H1 (cell line): Measurements from ENCODE around the gene GOLGA3. TPM values are rescaled to one million over a fixed set of nuclear protein-coding genes. Genes with fewer than 3 reads are reported as not detected.

ENCODE experiments used
- CTCF ChIA-PET: fragments of 300-600 bp; sonication (Branson Sonifier 250); formaldehyde crosslinking; loops from one replicate; lab custom pipeline; 2021; ENCODE audit not compliant: partially characterized antibody; lab: Charles Lee
- POLR2A ChIA-PET: fragments of 300-600 bp; sonication (Branson Sonifier 250); formaldehyde crosslinking; loops from one replicate; lab custom pipeline; 2021; ENCODE audit warnings: inconsistent platforms; ENCODE audit not compliant: partially characterized antibody; lab: Charles Lee
- DNase-seq, 2 experiments: peaks; one replicate each; pipeline versions ENCODE4 v3.0.0 to v3.0.0-alpha.2; 2010 to 2022; ENCODE audit warnings: low spot score in 2 of 2, low read depth in 1 of 2, mixed read lengths in 1 of 2
- FAIRE-seq: peaks from 2 replicates; lab custom pipeline; 2011; peaks lifted over from hg19 to GRCh38; lab: Jason Lieb, UNC
- H2AFZ ChIP-seq: 2 replicates; pipeline ENCODE4 v1.8.1; 2012; ENCODE audit warnings: low read length, inconsistent platforms
- H2AK5ac ChIP-seq: 2 replicates; pipeline ENCODE4 v1.6.1; 2013; ENCODE audit warnings: low read depth, low read length
- H2BK120ac ChIP-seq: replicated peaks from 2 replicates; pipeline ENCODE3; 2013; ENCODE audit warnings: low read depth, low read length, inconsistent platforms
- H2BK12ac ChIP-seq: 2 replicates; pipeline ENCODE4 v1.6.1; 2013; ENCODE audit warnings: low read depth, low read length
- H2BK15ac ChIP-seq: 2 replicates; pipeline ENCODE4 v1.6.1; 2013; ENCODE audit warnings: low read length
- H2BK20ac ChIP-seq: 2 replicates; pipeline ENCODE4 v1.6.1; 2013; ENCODE audit warnings: low read length
- H2BK5ac ChIP-seq: 2 replicates; pipeline ENCODE4 v1.6.1; 2013; ENCODE audit warnings: low read depth, low read length
- H3K14ac ChIP-seq: 2 replicates; pipeline ENCODE4 v1.6.1; 2013; ENCODE audit warnings: inconsistent platforms; ENCODE audit not compliant: insufficient read length
- H3K18ac ChIP-seq: 2 replicates; pipeline ENCODE4 v1.6.1; 2013; ENCODE audit warnings: low read length; ENCODE audit errors: extremely low read depth
- H3K23ac ChIP-seq: 2 replicates; pipeline ENCODE4 v1.6.1; 2013; ENCODE audit warnings: inconsistent platforms; ENCODE audit not compliant: insufficient read length
- H3K23me2 ChIP-seq: 2 replicates; pipeline ENCODE4 v1.6.1; 2013; ENCODE audit warnings: low read depth, low read length
- H3K27ac ChIP-seq: 2 replicates; pipeline ENCODE4 v1.6.1; 2011; ENCODE audit warnings: low read depth, low read length, inconsistent platforms
- H3K27me3 ChIP-seq, 4 experiments: replicated peaks in 1 of 4; 1 replicate in 1 of 4; 2 replicates in 3 of 4; pipeline versions ENCODE4 v1.6.1 to v1.8.1; 2011 to 2013; ENCODE audit warnings: low read length in 3 of 4, mild to moderate bottlenecking in 3 of 4, inconsistent platforms in 2 of 4, mixed read lengths in 2 of 4, moderate library complexity in 1 of 4; ENCODE audit not compliant: control insufficient read depth in 3 of 4, insufficient read depth in 3 of 4; ENCODE audit errors: extremely low read depth in 1 of 4
- H3K36me3 ChIP-seq, 4 experiments: 2 replicates each; pipeline versions ENCODE4 v1.6.1 to v1.8.1; 2011 to 2013; ENCODE audit warnings: mild to moderate bottlenecking in 4 of 4, low read length in 3 of 4, moderate library complexity in 2 of 4, control low read depth in 1 of 4, inconsistent platforms in 1 of 4; ENCODE audit not compliant: insufficient read depth in 4 of 4, control insufficient read depth in 2 of 4
- H3K4ac ChIP-seq: replicated peaks from 2 replicates; pipeline ENCODE3; 2013; ENCODE audit warnings: low read length, low read depth, mixed read lengths, inconsistent platforms; ENCODE audit not compliant: insufficient read length
- H3K4me1 ChIP-seq, 4 experiments: replicated peaks in 1 of 4; 1 replicate in 1 of 4; 2 replicates in 3 of 4; pipeline versions ENCODE4 v1.6.1 to v1.8.1; 2011 to 2013; ENCODE audit warnings: low read length in 3 of 4, inconsistent platforms in 2 of 4, mixed read lengths in 1 of 4; ENCODE audit not compliant: insufficient read depth in 4 of 4, control insufficient read depth in 3 of 4
- H3K4me2 ChIP-seq, 2 experiments: 2 replicates each; pipeline versions ENCODE4 v1.6.1 to v1.8.1; 2011 to 2013; ENCODE audit warnings: low read depth in 2 of 2, low read length in 2 of 2, control low read depth in 1 of 2, inconsistent platforms in 1 of 2, mild to moderate bottlenecking in 1 of 2; ENCODE audit not compliant: insufficient read depth in 1 of 2
- H3K4me3 ChIP-seq, 4 experiments: fragments of 200-600, 300-600 bp in 1 of 4; sonication (generic), shearing (Covaris generic), sonication (Bioruptor Twin) in 1 of 4; 2 replicates each; pipeline versions ENCODE4 v1.5.1 to v1.8.1; 2011 to 2016; ENCODE audit warnings: low read length in 4 of 4, low read depth in 3 of 4, control low read depth in 2 of 4, inconsistent platforms in 2 of 4, mild to moderate bottlenecking in 2 of 4, mixed read lengths in 1 of 4, moderate library complexity in 1 of 4; ENCODE audit not compliant: insufficient read depth in 2 of 4; ENCODE audit errors: extremely low read depth in 1 of 4
- H3K56ac ChIP-seq: replicated peaks from 2 replicates; pipeline ENCODE3; 2013; ENCODE audit warnings: low read depth, mild to moderate bottlenecking, mixed read lengths, low read length, inconsistent platforms; ENCODE audit not compliant: insufficient read length
- H3K79me1 ChIP-seq: 2 replicates; pipeline ENCODE4 v1.6.1; 2013; ENCODE audit warnings: low read depth, low read length, control low read depth
- H3K79me2 ChIP-seq, 2 experiments: 2 replicates each; pipeline versions ENCODE4 v1.6.1 to v1.8.1; 2012 to 2013; ENCODE audit warnings: low read length in 2 of 2, mild to moderate bottlenecking in 2 of 2, inconsistent platforms in 1 of 2; ENCODE audit not compliant: insufficient read depth in 2 of 2, control insufficient read depth in 1 of 2
- H3K9ac ChIP-seq, 4 experiments: replicated peaks in 1 of 4; 1 replicate in 1 of 4; 2 replicates in 3 of 4; pipeline versions ENCODE4 v1.6.1 to v1.8.1; 2011 to 2013; ENCODE audit warnings: low read depth in 3 of 4, low read length in 3 of 4, control low read depth in 2 of 4, mild to moderate bottlenecking in 2 of 4, moderate library complexity in 2 of 4, inconsistent platforms in 1 of 4; ENCODE audit errors: extremely low read depth in 1 of 4
- H3K9me3 ChIP-seq, 2 experiments: 2 replicates each; pipeline versions ENCODE4 v1.6.1 to v1.8.1; 2012 to 2013; ENCODE audit warnings: mild to moderate bottlenecking in 2 of 2, moderate library complexity in 2 of 2, control low read depth in 1 of 2, inconsistent platforms in 1 of 2, low read depth in 1 of 2, low read length in 1 of 2, mixed read lengths in 1 of 2; ENCODE audit not compliant: insufficient read depth in 2 of 2
- H4K20me1 ChIP-seq, 2 experiments: replicated peaks in 1 of 2; 2 replicates each; pipeline versions ENCODE3 to v1.8.1; 2011 to 2013; ENCODE audit warnings: inconsistent platforms in 2 of 2, low read length in 2 of 2, mild to moderate bottlenecking in 1 of 2; ENCODE audit not compliant: insufficient read depth in 2 of 2, control insufficient read depth in 1 of 2
- H4K5ac ChIP-seq: 2 replicates; pipeline ENCODE4 v1.6.1; 2013; ENCODE audit warnings: low read length, low read depth, mixed read lengths, inconsistent platforms; ENCODE audit not compliant: insufficient read length
- H4K8ac ChIP-seq: 2 replicates; pipeline ENCODE4 v1.8.0; 2013; ENCODE audit warnings: mild to moderate bottlenecking, moderate library complexity, low read length, inconsistent platforms; ENCODE audit not compliant: insufficient read depth; ENCODE audit errors: extremely low read depth
- H4K91ac ChIP-seq: replicated peaks from 2 replicates; pipeline ENCODE3; 2013; ENCODE audit warnings: low read length, mixed read lengths, inconsistent platforms; ENCODE audit not compliant: insufficient read length
- ASH2L ChIP-seq: fragments of 200-600, 300-600 bp; sonication (generic); IDR thresholded peaks from one replicate; pipeline ENCODE4 v1.7.1; 2017; ENCODE audit warnings: low read length
- EGR1 ChIP-seq: IDR thresholded peaks from 2 replicates; pipeline ENCODE4 v1.6.1; 2011; ENCODE audit warnings: low read depth, low read length, borderline replicate concordance
- FOSL1 ChIP-seq: IDR thresholded peaks from 2 replicates; pipeline ENCODE4 v1.6.1; 2011; ENCODE audit warnings: mild to moderate bottlenecking, low read depth, low read length, moderate library complexity; ENCODE audit not compliant: insufficient read depth
- NANOG ChIP-seq: IDR thresholded peaks from 2 replicates; pipeline ENCODE4 v1.6.1; 2011; ENCODE audit warnings: low read length, low read depth, mild to moderate bottlenecking, inconsistent platforms; ENCODE audit not compliant: insufficient read depth, poor library complexity, severe bottlenecking
- NRF1 ChIP-seq: IDR thresholded peaks from 2 replicates; pipeline ENCODE4 v1.6.1; 2011; ENCODE audit warnings: mild to moderate bottlenecking, low read depth, low read length, improper control_type of control experiment
- POLR2AphosphoS5 ChIP-seq: IDR thresholded peaks from 2 replicates; pipeline ENCODE4 v1.6.1; 2011; ENCODE audit warnings: low read depth, low read length
- RBBP5 ChIP-seq: IDR thresholded peaks from 2 replicates; pipeline ENCODE4 v1.7.1; 2012; ENCODE audit warnings: low read depth, mild to moderate bottlenecking, inconsistent platforms, low read length, moderate library complexity, borderline replicate concordance
- RFX5 ChIP-seq: IDR thresholded peaks from 2 replicates; pipeline ENCODE4 v1.6.1; 2011; ENCODE audit warnings: low read depth, low read length, improper control_type of control experiment, borderline replicate concordance
- SUZ12 ChIP-seq: fragments of 200-600 bp; sonication (generic); IDR thresholded peaks from 2 replicates; pipeline ENCODE4 v1.6.1; 2012; ENCODE audit warnings: mild to moderate bottlenecking, inconsistent platforms, low read length, moderate library complexity, mixed read lengths
- YY1 ChIP-seq: IDR thresholded peaks from 2 replicates; pipeline ENCODE4 v1.6.1; 2011; ENCODE audit warnings: low read depth, mild to moderate bottlenecking, low read length
- ZNF274 ChIP-seq: IDR thresholded peaks from 2 replicates; pipeline ENCODE4 v1.7.0; 2012; ENCODE audit warnings: low read length, borderline replicate concordance; ENCODE audit errors: extremely low read depth
- WGBS, 2 experiments: shearing (Covaris generic) in 1 of 2; methylation state at CpG; one replicate each; pipeline versions ENCODE4 v1.1.6 to v1.1.7; 2013 to 2015; ENCODE audit warnings: low lambda C conversion rate in 2 of 2, mixed read lengths in 2 of 2, inconsistent platforms in 1 of 2, low coverage in 1 of 2, missing lambda C conversion rate in 1 of 2; ENCODE audit not compliant: insufficient replicate concordance in 2 of 2, insufficient coverage in 1 of 2, insufficient read length in 1 of 2; ENCODE audit errors: extremely low coverage in 1 of 2, missing lambda C conversion rate in 1 of 2; 5-methylcytosine and 5-hydroxymethylcytosine counted together
- polyA plus RNA-seq, 7 experiments: library from polyadenylated mRNA; depleted of rRNA in 3 of 7; stranded (reverse) in 5 of 7; unstranded in 2 of 7; fragments of >200 nt in 5 of 7; fragments of 200-250 nt in 2 of 7; gene quantifications; 1 replicate in 5 of 7; 2 replicates in 1 of 7; 4 replicates in 1 of 7; pipeline versions ENCODE4 v1.2.1 to v1.2.3, GENCODE V29; 2011 to 2013; ENCODE audit warnings: missing spikeins in 2 of 7, mixed read lengths in 2 of 7
- total RNA-seq: library from RNA; stranded (reverse); fragmentation: NEBNext Ultra II Directional; extraction: Animal tissue kit (Norgen Biotek cat#: 25700); gene quantifications from 2 replicates; pipeline ENCODE4 v1.2.1, GENCODE V29; 2021
- TF ChIP-seq, protein P1 (sequence below): IDR thresholded peaks from 2 replicates; pipeline ENCODE4 v1.6.1; 2012; ENCODE audit warnings: inconsistent platforms

GOLGA3 gene
- total and polyA plus RNA-seq, 2 of the 8 experiments (the other 6 are each of a cell fraction or from before 2014, with no cell fraction given): 6.4 to 33.1 TPM

DNA sequence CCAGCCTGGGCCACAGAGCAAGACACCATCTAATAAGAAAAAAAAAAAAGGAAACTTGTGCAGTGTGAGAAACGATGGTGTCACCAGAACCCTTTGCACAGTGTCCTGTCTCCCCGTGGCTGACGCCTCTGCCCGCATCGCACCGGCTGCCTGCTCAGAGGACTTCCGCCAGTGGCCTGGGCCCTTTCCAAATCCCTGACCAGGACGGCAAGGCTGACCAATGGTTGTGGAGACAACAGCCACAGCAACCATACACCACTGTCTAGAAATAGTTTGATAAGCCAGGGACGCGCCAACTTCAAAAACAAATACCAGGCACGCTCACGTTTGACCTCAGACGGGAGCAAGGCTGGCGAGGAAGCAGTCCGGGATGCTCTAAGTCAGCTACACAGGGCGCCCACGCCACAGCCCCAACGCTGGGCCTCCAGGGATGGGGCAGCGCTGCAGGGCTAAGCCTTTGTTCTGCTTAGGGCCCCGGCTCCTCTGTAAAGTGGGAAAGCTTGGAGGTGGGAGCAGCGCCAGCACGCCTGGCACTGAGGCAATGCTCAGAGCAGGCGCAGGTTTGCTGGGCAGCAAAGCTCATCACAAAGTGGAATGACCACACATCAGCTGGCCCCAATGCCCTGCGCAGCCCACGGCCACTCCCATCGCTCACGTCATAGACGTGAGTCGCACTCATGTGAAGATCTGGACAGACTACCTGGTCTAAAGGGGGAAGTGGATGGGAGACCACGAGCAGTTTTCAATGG is 105.5 kb downstream of the GOLGA3 start:
- Histone ChIP-seq H4K5ac (no peak overlapping the region), H3K4me3 (no peak overlapping the region), H3K27ac (no peak overlapping the region), H3K9ac (no peak overlapping the region), H4K20me1 (peaks cover 3 to 22% of the 10 kb centered on the region in 2 experiments), H3K23ac (no peak overlapping the region), H2BK15ac (no peak overlapping the region), H2BK12ac (no peak overlapping the region), H2BK120ac (no peak overlapping the region), H3K14ac (no peak overlapping the region), H3K79me1 (no peaks in the 10 kb centered on the region), H4K8ac (no peak overlapping the region), H3K9me3 (no peaks in the 10 kb centered on the region), H3K79me2 (no peaks in the 10 kb centered on the region), H3K27me3 (no peaks in the 10 kb centered on the region; a peak in 1 of 7 replicates), H4K91ac (no peak overlapping the region), H3K18ac (no peak overlapping the region), H3K23me2 (no peaks in the 10 kb centered on the region), H2BK20ac (no peak overlapping the region), H3K4me1 (no peaks in the 10 kb centered on the region), H2BK5ac (no peak overlapping the region), H3K56ac (no peak overlapping the region), H2AK5ac (no peak overlapping the region), H3K4ac (no peak overlapping the region), H3K36me3 (peaks cover 32 to 78% (median 54%) of the 10 kb centered on the region in 4 experiments), H3K4me2 (no peak overlapping the region), H2AFZ (no peak overlapping the region)
- WGBS, 2 experiments: 91% methylated on average over 30 of the region's 30 CpGs; no CpG with 5 or more reads in 1 of the 2 experiments
- ChIA-PET CTCF (interaction anchor here (0.6 kb wide), 1 partner anchor 78 kb away, joined by 3 read pairs; no protein-coding TSS in a partner anchor), POLR2A (interaction anchor here (0.7 to 5.7 kb wide), 6 partner anchors 10 to 720 kb away, joined by 3 to 21 read pairs (median 3); partner anchors contain the start of gene PGAM5)
- FAIRE-seq: no peak
- no peak for DNase-seq
- TF ChIP-seq NANOG (no peak), RBBP5 (no peak), ZNF274 (no peak), SUZ12 (no peak), EGR1 (no peak), POLR2AphosphoS5 (no peak), YY1 (no peak), FOSL1 (no peak), ASH2L (no peak), RFX5 (no peak), NRF1 (no peak)
- TF ChIP-seq, protein P1, sequence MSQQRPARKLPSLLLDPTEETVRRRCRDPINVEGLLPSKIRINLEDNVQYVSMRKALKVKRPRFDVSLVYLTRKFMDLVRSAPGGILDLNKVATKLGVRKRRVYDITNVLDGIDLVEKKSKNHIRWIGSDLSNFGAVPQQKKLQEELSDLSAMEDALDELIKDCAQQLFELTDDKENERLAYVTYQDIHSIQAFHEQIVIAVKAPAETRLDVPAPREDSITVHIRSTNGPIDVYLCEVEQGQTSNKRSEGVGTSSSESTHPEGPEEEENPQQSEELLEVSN: no peak
